DND-41 (cell line): ENCODE measurements around the gene RNF157.

Experiments
- ATAC-seq: fragments of 200-7000 bp; cut with Tn5 transposase; 3 replicates; pipeline ENCODE4 v1.9.1; 2021; ENCODE audit warnings: low read depth; ENCODE audit not compliant: insufficient read depth
- DNase-seq: peaks from one replicate; pipeline ENCODE4 v3.0.0-alpha.2; 2020
- H2AFZ ChIP-seq: 2 replicates; pipeline ENCODE4 v1.6.0; 2012; ENCODE audit warnings: low read depth, low read length
- H3K27ac ChIP-seq: 2 replicates; pipeline ENCODE4 v1.5.1; 2012; ENCODE audit warnings: low read length, inconsistent platforms
- H3K27me3 ChIP-seq: fragments of 200-600 bp; sonication (generic); 2 replicates; pipeline ENCODE4 v1.6.0; 2012; ENCODE audit warnings: low read length, mild to moderate bottlenecking, inconsistent platforms; ENCODE audit not compliant: insufficient read depth, poor library complexity
- H3K36me3 ChIP-seq: 2 replicates; pipeline ENCODE4 v1.5.1; 2012; ENCODE audit warnings: low read length, inconsistent platforms; ENCODE audit not compliant: insufficient read depth
- H3K4me1 ChIP-seq: 2 replicates; pipeline ENCODE4 v1.5.1; 2012; ENCODE audit warnings: mild to moderate bottlenecking, low read length; ENCODE audit not compliant: insufficient read depth
- H3K4me2 ChIP-seq: 2 replicates; pipeline ENCODE4 v1.6.0; 2012; ENCODE audit warnings: mild to moderate bottlenecking, moderate library complexity, low read length, inconsistent platforms; ENCODE audit not compliant: insufficient read depth
- H3K4me3 ChIP-seq, 2 experiments: fragments of 200-600 bp in 1 of 2; shearing (Covaris generic) in 1 of 2; 2 replicates each; pipeline ENCODE4 v1.5.1; 2012 to 2016; ENCODE audit warnings: inconsistent platforms in 2 of 2, low read length in 2 of 2, mild to moderate bottlenecking in 2 of 2, low read depth in 1 of 2, moderate library complexity in 1 of 2
- H3K79me2 ChIP-seq: 2 replicates; pipeline ENCODE4 v1.6.0; 2012; ENCODE audit warnings: low read length, inconsistent platforms; ENCODE audit not compliant: insufficient read depth
- H3K9ac ChIP-seq: 2 replicates; pipeline ENCODE4 v1.6.0; 2012; ENCODE audit warnings: low read depth, mild to moderate bottlenecking, inconsistent platforms, low read length, moderate library complexity
- H3K9me3 ChIP-seq: 2 replicates; pipeline ENCODE4 v1.5.1; 2012; ENCODE audit warnings: low read length, moderate library complexity, mild to moderate bottlenecking, inconsistent platforms; ENCODE audit not compliant: insufficient read depth, severe bottlenecking
- H4K20me1 ChIP-seq: 2 replicates; pipeline ENCODE4 v1.6.0; 2012; ENCODE audit warnings: low read length; ENCODE audit not compliant: insufficient read depth
- EZH2 ChIP-seq: IDR thresholded peaks from 3 replicates; pipeline ENCODE4 v1.6.1; 2012; ENCODE audit warnings: borderline replicate concordance, low read depth, mild to moderate bottlenecking, moderate library complexity, low read length, inconsistent platforms; ENCODE audit not compliant: severe bottlenecking
- TF ChIP-seq, protein P1 (sequence below): IDR thresholded peaks from 2 replicates; pipeline ENCODE4 v1.5.1; 2012; ENCODE audit warnings: borderline replicate concordance, low read length, moderate library complexity, mild to moderate bottlenecking; ENCODE audit not compliant: poor library complexity, severe bottlenecking; ENCODE audit errors: extremely low read depth

Gene RNF157

DNA sequence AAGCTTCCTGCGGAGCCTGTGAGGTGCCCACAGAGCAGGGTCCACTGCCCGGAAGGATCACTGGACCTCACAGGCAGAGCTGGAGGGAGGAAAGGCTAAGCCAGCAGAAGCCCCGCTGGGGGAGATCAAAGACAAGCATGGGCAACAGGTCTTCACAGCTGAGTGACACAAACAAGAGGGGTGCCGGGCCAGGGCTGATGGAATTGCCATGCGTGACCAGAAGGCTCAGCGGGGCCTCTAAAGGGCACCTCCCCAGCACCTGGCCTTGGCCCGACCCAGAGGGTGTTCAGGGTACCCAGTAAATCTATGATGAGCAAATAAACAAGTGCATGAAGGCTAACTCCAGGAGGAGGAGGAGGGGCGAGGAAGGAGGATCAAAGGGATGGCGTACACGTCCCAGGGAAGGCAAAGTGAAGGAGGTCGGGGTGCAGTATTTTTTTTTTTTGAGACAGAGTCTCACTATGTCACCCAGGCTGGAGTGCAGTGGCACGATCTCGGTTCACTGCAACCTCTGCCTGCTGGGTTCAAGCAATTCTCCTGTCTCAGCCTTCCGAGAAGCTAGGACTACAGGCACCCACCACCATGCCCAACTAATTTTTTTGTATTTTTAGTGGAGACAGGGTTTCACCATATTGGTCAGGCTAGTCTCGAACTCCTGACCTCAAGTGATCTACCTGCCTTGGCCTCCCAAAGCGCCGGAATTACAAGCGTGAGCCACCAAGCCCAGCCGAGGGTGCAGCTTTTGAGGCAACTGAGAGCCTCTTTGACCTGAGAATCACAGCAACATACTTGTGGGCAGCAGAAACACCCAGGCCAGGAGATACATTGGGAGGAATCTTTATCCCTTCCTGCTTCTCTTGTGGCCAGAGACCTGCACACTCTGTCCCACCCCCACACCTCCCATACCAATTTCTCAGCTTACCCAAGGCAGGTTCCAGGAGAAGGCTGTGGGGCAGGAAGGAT is 120.6 kb downstream of the RNF157 start:
- TF ChIP-seq, protein P1, sequence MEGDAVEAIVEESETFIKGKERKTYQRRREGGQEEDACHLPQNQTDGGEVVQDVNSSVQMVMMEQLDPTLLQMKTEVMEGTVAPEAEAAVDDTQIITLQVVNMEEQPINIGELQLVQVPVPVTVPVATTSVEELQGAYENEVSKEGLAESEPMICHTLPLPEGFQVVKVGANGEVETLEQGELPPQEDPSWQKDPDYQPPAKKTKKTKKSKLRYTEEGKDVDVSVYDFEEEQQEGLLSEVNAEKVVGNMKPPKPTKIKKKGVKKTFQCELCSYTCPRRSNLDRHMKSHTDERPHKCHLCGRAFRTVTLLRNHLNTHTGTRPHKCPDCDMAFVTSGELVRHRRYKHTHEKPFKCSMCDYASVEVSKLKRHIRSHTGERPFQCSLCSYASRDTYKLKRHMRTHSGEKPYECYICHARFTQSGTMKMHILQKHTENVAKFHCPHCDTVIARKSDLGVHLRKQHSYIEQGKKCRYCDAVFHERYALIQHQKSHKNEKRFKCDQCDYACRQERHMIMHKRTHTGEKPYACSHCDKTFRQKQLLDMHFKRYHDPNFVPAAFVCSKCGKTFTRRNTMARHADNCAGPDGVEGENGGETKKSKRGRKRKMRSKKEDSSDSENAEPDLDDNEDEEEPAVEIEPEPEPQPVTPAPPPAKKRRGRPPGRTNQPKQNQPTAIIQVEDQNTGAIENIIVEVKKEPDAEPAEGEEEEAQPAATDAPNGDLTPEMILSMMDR, result no peak
- no peak for TF ChIP-seq EZH2
- no peak overlapping the region for H3K4me2 ChIP-seq

DNA sequence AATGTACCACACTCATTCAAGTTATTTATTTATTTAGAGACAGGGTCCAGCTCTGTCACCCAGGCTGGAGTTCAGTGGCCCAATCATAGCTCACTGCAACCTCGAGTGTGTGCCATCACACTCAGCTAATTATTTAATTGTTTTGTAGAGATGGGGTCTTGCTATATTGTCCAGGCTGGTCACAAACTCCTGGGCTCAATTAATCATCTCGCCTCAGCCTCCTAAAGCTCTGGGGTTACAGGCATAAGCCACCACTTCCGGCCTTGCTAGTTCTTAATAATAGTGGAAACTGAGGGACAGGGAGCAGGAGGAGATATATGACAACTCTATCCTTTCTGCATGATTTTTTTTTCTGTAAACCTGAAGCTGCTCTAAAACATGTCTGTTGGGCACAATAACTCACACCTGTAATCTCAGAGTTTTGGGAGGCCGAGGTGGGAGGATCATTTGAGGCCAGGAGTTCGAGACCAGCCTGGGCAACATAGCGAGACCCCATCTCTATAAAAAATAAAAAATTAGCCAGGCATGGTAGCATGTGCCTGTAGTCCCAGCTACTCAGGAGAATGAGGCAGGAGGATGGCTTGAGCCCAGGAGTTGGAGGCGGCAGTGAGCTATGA is 125.0 kb downstream of the RNF157 start:
- TF ChIP-seq, protein P1, result no peak
- no peak for TF ChIP-seq EZH2
- Histone ChIP-seq H3K27ac (no peak overlapping the region), H3K9ac (no peak overlapping the region), H3K79me2 (no peaks in the 10 kb centered on the region), H3K27me3 (no peaks in the 10 kb centered on the region), H3K4me2 (no peak overlapping the region), H2AFZ (no peak overlapping the region), H3K36me3 (no peaks in the 10 kb centered on the region), H3K4me3 (no peak overlapping the region), H3K9me3 (no peaks in the 10 kb centered on the region), H4K20me1 (no peaks in the 10 kb centered on the region), H3K4me1 (no peaks in the 10 kb centered on the region)
- ATAC-seq, result no peak
- DNase-seq, result no peak

More for the DNA sequence above, 120.6 kb downstream of the RNF157 start:
- Histone ChIP-seq H2AFZ (no peak overlapping the region), H3K36me3 (no peaks in the 10 kb centered on the region), H3K9me3 (no peaks in the 10 kb centered on the region), H3K4me1 (peaks cover 11% of the 10 kb centered on the region), H3K79me2 (no peaks in the 10 kb centered on the region), H3K9ac (no peak overlapping the region), H3K27me3 (no peaks in the 10 kb centered on the region), H3K4me3 (no peak overlapping the region), H3K27ac (no peak overlapping the region), H4K20me1 (no peaks in the 10 kb centered on the region)
- no peak for DNase-seq
- no peak for ATAC-seq

DNA sequence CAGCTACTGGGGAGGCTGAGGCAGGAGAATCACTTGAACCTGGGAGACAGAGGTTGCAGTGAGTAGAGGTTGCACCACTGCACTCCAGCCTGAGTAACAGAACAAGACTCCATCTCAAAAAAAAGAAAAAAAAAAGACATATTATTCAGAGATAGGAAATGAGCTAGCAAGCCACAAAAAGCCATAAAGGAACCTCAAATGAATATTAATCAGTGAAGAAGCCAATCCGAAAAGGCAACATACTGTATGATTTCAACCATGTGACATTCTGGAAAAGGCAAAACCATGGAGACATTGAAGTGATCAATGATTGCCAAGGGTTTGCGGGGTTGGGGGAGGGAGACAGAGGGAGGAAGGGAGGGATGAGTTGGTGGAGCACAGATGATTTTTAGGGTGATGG is 128.3 kb downstream of the RNF157 start:
- H3K4me3 ChIP-seq, result no peak overlapping the region
- H4K20me1 ChIP-seq, result no peaks in the 10 kb centered on the region
- no peaks in the 10 kb centered on the region for H3K4me1 ChIP-seq
- H3K27ac ChIP-seq, result no peak overlapping the region
- no peak for ATAC-seq
- no peak for DNase-seq
- no peaks in the 10 kb centered on the region for H3K27me3 ChIP-seq
- H2AFZ ChIP-seq, result no peak overlapping the region
- H3K9me3 ChIP-seq, result no peaks in the 10 kb centered on the region
- TF ChIP-seq, protein P1, result no peak
- no peak for TF ChIP-seq EZH2
- no peak overlapping the region for H3K9ac ChIP-seq
- no peaks in the 10 kb centered on the region for H3K79me2 ChIP-seq
- H3K4me2 ChIP-seq, result no peak overlapping the region
- no peaks in the 10 kb centered on the region for H3K36me3 ChIP-seq
